NCI-H128 (cell line): ENCODE measurements around the gene BRD1.
"Not testable (repeated sequence)": the region's sequence is repeated elsewhere in the genome, so short reads cannot be mapped to it uniquely, and the experiment has no call there.

ENCODE experiments used
- DNase-seq: peaks from one replicate; lab custom pipeline; 2025; ENCODE audit not compliant: unreplicated experiment; lab: John Stamatoyannopoulos, UW

BRD1 gene

DNA sequence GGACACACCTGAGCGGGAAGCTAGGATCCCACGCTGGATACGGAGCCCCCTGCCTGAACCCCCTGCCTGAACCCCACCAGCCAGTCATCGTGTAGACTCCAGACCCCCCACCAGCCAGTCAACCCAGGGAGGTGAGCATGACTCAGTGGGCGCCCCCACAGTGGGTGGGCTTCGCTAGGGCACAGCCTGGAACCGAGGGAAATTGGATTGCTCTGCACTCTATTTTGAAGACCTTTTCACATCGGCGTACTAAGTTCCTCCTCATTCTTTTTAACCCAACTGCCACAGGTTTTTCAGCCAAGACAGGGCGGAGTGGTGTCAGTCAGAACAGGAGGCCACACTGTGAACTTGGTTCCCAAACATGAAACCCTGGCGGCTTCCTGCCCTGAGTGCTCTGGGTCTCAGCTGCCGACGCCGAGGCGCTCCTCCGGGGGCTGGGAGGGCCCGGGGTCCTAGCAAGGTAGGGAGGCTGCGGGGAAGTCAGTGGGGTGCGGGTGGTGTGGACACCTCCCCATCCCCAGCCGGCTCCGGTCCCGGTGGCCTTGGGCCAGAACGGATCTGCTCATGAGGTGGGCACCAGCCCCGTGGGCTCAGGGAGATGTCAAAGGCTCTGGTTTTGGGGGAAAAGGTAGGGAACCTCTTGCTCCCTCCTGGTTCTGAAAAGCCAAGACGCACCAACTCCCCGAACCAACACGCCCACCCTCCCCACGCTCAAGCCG, 57.0 kb downstream of the BRD1 start:
- no peak for DNase-seq

DNA sequence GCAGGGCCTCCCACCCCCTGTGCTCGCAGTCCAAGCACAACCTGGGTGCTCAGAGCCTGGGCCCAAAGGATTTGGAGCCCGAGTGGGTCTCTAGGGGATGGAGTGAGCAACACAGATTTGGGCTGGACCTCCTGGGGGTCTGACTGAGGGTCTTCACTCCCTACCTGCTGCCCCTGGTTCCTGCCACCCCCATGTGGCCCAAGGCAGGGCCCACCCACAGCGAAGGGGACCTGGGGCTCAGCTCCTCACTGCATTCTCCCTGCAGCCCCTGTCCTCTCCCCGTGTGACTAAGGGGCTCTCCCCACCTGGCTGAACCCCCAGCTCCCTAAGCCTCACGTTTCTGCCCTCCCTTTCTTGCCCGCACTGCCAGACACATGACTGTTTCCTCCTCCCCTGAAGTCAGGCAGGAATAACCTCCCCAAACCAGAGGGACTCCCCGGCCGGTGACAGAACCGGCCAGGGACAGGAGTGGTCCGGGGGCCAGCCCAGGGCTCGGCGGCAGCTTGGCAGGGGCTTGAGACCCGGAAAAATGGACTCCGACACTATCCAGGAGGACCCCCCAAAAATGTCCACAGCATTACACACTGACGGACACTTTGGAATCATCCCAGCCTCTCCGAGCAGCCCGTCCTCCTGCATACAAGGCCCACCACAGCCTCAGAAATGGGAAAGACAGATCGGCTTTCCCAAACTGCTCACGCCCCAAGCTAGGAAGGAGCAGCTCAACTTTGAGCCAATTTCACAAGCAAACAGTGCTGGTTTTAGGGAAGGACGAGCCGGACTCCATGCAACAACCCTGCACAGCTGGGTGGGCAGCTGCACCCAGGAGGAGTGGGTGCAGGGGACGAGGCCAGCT, 57.8 kb downstream of the BRD1 start:
- no peak for DNase-seq

DNA sequence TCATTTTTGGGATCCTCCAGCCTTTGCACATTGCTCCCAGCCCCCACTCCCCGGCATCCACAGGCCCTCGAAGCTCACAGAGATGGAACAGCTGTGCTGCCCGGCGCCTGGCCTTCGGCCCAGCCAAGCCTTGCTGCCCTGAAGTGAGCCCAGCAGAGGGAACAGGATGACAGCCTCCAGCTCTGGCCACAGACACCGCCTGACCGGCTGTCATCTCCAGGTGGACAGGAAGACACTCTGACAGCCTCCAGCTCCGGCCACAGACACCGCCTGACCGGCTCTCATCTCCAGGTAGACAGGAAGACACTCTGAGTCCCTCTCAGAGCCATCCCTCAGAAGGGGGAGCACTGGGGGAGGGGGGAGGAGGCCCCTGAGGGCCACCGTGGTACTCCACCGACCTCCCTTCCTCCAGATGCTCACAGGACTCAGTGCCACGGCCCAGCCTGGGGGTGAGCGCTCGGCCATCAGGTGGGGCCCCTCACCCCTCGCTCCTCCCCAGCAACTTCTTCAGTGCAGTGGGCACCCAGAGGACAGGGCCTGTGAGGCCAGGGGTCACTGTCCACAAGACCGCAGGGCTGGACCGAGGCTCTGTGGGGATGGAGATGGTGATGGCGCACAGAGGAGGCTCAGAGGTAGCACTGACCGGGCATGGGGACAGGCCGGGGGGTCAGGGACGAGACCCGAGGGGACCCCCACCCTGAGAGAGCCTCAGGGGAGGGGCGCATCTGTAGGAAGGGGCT, 58.6 kb downstream of the BRD1 start:
- DNase-seq: no peak

DNA sequence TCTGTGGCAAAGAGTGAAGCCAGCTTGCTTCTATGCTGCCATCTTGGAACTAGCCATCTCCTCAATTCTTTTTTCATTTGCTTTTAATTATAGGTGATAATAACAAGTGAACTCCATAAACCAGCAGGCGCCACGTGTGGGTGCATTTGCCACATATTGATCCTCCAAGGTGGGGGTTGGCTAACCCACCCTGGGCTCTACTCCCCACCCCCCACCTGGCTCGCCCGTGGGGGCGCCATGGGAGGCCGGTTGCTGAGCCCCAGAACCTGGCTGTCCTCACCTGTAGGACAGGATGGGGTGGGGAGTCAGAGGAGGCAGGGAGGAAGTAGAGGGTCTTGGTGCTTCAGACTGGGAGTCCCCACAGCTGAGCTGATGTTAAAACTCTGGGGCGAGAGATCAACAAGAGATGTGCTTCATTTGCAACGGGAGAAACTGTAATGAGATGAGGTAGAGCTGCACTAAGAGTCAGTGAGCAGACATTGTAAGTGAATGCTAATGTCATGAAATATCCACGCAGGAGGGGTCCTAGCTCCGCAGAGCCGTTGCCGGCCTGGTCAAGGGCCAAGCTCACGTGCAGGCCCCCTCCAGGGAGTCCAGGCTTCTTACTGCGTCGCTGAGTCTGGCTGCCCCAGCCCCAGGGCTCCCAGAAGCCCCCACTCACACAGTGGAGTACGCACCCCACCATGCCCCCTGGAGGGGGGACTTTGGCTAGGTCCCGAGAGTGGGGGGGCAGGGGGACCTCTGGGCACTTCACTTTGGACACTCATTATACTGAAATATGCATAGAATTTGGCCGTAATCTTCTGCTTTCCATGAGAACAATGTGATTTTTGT, 59.4 kb downstream of the BRD1 start:
- no peak for DNase-seq

DNA sequence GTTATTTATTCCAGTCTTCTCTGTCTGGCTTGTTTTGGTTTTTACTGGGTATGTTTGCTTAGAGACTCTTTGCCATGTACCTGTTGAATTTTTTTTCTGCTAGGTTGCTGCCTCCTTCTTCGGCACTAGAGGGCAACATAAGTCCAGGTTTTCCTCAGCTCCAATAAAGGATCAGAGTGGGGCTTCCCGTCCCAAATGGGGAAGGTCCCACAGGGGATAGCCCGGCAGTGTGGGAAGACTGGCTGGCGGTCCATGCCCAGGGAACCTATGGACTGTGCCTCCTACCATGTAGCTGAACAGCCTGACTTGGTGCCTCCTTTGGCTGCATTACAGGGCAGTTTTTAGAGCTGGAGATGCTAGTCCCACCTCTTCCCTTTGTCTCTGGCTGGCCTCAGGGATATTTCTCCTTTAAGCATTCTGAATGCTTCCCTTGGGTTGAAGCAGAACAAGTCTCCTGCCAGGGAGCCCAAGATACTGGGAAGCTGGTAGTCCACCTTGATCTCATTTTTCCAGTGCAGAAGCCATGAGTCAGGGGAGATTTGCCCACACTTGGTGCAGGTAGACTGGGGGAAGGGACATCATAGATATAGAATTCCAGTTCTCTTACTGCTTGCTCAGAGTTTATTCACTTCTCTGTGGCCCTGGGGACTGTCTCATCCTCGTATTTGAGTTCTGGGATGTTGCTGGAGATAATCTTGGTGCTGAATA, 60.2 kb downstream of the BRD1 start:
- DNase-seq: peak; percentile 4

DNA sequence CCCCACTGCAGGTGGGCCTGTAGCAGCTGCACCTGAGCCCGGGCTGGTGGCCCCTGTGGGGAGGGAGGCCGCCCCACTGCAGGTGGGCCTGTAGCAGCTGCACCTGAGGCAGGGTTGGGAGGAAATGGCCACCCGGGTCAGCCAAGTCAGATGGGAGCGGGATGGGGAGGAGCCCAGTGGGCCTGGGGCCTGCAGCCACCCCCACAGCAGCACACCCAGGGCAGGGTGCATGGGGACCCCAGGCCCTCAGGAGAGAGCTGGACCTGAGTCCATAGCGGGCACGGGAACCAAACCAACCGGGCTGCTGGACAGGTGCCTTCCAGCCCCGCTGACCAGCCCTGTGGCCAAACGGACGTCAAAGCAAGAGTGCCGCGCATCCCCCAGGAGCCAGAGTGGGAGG, 61.7 kb downstream of the BRD1 start:
- DNase-seq: no peak

DNA sequence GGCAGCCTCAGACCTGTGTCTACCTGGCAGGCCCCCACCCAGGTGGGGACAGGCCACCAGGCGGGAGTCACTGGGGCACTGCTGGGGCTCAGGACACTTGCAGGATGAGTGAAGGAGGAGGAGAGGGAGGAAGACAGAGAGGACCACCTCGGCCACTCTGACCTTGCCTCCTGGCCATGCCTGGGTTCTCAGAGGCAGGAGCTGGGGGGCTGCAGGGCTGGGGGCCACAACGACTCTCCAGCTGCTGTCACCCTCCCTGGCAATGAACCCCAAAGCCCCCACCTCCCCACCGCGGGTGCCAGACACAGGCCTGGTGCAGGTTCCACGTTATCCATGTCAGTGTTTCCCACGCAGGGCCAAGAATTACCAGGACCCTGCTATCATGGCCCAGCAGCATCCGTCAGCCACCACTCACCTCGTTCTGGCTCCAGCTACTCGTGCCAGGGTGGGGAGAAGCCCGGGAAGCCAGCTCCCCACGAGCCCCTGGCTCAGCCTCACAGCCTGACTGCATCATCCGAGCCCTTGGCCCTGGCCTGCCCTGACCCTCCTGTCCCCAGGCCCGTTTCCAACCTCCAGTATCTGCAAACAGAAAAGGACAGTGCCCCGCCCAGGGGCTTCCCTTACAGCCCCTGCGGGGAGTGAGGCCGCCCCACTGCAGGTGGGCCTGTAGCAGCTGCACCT, 62.4 kb downstream of the BRD1 start:
- no peak for DNase-seq

DNA sequence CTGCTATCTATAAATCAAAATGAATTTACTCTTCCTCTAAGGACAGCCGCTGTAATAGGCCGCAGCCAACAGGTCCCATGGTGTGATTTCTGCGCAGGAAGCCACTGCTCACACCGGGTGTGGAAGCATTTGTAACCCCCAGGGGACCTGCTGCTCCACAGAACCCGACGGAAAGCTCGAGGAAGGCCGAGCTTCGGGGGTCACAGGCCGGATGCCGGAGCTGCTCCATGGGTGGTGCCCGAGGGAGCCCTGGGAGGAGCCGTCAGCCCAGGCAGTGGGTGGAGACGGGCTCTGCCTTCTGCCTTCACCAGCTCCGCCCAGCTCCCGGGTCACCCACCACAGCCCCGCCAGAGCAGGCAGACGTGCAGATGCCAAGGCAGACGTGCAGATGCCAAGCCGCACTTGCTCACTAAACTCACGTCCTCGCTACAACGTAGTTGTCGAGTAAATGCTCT, 63.5 kb downstream of the BRD1 start:
- no peak for DNase-seq

DNA sequence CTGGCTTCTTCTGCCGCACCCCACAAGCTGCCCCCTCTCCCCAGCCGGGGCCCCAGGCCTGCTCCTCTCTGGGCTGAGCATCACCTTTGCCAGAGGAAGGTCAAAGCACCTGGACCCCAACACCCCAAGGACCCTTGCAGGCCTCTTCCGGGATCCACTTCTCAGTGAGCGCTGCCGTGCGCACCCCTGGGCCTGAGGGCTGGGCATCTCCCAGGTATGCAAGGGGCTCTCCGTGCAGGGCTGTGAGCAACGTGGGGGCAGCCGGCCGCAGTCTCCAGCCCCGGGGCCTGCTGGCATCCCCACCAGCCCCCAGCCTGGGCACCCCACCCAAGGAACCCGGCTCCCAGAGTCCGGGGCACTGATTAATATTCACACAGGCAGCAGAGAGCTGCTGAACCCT, 64.0 kb downstream of the BRD1 start:
- no peak for DNase-seq

DNA sequence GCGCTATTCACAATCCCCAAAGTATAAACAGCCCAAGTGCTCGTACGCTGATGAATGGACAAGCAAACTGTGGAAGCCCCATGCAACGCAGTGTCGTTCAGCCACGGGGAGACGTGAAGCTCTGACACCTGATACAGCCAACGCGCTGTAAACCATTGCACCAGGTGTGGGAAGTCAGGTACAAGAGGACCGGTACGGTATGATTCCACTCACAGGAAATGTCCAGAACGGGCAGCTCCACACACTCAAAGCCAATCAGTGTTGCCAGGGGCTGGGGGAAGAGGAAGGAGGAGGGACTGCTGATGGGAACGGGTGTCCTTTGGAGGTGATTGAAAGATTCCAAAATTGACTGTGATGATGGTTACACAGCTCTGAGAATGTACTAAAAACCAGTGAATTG, 64.5 kb downstream of the BRD1 start:
- DNase-seq: peak; percentile 12

DNA sequence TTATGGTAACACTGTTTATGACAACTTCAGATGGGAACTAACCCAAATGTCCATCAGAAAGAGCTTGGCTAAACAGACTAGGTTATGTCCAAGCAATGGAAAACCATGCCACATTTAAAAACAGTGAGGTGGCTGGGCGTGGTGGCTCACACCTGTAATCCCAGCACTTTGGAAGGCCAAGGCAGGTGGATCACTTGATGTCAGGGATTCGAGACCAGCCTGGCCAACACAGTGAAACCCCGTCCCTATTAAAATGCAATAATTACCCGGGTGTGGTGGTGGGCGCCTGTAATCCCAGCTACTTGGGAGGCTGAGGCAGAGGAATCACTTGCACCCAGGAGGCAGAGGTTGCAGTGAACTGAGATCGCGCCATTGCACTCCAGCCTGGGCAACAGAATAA, 65.1 kb downstream of the BRD1 start:
- not testable (repeated sequence) for DNase-seq

DNA sequence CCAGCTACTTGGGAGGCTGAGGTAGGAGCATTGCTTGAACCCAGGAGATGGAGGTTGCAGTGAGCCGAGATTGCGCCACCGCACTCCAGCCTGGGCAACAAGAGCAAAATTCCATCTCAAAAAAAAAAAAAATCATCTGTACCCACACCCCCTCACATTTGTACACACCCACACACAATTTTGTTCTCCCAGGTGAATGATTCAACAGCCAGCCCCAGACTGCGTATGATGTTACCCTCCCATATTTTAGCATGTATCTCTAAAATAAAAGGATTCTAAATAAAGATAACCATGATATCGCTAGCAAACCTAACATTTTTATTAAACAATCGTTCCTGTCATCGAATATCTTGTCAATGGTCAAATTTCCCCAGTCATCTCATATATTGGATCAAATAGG, 65.8 kb downstream of the BRD1 start:
- DNase-seq: no peak

DNA sequence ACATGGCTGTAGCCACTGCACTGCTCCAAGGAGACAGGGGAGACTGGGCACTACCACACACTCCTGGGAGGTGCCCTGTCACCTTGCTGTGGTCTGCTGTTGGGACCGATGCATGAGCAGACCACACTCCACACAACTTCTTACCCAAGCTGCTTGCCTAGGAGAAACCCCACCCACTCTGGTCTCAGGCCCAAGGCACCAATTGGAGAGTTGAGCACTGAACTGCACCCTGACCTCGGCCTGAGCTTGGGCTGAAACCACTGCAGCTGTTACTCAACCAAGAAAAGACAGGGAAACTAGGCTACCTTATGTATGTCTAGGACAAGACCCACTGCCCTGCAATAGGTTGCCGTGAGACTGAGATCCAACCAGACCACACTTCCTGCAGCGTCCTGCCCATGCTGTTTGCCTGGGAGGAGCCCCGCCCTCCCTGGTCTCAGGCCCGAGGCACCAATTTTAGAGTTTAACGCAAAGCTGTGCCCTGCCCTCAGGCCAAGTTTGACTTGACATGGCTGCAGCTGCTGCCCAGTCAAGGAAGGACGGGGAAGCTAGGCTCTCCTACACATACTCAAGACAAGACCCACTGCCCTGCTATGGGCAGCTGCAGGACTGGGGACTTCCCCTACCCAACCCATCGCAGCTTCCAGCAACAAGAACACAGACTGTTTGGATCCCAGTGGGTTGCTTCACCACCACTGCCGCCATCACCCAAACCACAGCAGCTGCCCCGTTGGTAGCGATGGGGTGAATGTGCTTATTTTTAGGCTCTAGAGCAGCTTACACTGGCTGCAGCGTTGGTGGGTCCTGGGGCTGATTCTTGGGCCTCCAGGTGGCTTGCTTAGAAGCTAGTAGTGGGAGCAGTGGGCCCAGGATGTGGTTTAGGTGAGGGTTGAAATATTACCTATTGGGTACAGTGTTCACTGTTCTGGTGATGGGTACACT, 66.8 kb downstream of the BRD1 start:
- no peak for DNase-seq

DNA sequence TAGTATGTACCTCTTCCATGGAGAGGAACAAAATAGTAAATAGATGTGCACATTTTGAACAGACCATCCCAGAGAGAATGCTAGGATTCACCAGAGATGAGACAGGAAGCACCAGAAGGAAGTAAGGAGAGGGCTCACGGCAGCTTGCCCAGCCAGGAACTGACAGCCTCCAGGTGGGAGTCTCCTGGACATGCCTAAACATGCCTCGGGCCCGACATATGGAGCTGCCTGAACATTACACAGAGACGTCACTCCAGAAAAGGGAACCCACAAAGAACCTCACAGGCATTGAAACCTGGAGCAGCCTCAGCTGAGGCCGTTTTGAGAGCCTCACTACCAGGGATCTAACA, 67.4 kb downstream of the BRD1 start:
- no peak for DNase-seq

DNA sequence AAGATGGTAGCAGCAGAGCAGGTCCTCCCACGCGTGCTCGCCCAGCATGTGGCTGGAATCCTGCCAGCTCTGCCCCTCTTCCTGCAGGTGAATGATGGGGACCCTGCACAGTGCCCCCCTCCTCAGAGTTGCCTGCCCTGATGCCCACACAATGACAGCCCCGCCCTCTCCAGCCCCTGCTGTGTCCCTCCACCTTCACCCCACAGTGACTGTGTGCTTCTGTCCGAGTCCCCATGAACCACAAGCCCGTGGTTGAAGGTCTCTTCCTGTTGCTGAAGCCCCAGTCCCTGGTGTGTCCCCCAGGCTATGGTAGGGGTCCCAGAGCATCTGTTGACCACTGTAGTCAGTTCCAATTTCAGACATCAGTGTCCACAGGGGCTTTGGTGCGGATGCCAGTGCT, 71.0 kb downstream of the BRD1 start:
- DNase-seq: no peak

DNA sequence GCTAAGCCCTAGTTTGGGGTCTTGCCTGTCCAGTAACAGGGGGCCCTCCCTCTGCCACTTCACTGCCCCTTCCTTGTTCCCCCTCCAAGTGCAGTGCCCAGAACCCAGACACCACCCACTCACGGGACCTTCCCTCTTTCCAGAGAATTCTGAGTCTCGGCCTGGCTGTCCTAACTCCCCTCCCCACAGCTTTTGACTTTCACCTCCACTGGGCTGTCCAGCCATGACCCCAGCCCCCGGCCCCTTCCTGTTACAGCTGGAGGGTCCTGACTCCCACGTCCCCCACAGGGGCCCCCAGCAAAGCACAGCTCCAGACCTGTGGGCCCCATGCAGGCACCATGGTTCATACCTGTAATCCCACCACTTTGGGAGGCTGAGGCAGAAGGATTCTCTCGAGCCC, 71.5 kb downstream of the BRD1 start:
- DNase-seq: no peak

DNA sequence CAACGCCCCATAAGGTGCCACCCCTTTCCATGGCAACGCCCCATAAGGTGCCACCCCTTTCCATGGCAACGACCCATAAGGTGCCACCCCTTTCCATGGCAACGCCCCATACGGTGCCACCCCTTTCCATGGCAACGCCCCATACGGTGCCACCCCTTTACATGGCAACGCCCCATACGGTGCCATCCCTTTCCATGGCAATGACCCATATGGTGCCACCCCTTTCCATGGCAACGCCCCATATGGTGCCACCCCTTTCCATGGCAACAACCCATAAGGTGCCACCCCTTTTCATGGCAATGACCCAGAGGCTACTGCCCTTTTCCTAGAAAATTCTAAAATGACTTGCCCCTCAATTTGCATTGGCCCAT, 72.1 kb downstream of the BRD1 start:
- DNase-seq: no peak

DNA sequence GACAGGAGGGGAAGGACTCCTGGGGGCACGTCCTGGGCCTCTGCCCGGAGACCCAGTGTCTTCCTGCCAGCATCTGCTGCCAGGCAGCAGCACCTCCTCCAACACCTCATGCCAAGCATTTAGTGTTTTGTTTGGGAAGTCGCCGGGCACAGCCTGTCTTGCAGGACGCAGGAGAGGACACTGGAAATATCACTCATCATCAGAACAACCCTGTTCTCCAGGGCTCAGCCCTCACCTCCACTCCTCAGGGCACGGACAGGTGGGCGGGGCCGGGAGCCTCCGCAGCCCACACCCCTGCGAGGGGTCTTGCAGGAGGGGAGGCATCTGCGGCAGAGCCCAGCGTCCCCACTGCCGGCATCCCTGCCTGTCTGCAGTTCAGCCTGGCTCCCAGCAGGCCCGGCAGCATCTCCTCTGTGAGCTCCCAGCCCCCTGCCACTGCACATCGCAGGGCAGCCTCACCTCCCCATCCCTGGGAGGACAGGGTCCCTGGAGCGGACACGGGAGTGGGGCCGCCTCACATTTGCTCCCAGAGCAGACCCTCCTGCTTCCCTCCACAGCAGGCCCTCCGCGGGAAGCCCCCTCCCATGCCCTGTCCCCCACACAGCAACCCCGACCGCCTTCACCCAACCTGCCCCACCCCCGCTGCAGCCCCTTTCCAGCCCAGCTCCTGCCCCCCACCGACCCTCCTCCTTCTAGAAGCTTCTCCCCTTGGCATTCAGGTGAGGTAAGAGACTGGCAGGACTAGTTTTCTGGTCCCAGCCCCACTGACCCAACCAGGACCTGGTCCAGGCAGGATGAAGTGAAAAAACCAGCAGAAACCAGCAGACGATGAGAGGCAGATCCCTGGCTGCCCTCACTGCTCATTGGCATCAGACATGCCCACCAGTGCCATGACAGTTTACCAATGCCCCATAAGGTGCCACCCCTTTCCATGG, 72.7 kb downstream of the BRD1 start:
- DNase-seq: no peak
